GM12878 (cell line): ENCODE data around the gene FKBP11. TPM values are rescaled to one million over a fixed set of nuclear protein-coding genes. Genes with fewer than 3 reads are reported as not detected.
"Not testable (repeated sequence)": the region's sequence is repeated elsewhere in the genome, so short reads cannot be mapped to it uniquely, and the experiment has no call there.

ENCODE experiments used
- ATAC-seq: fragments of 200-7000 bp; cut with Tn5 transposase; 3 replicates; pipeline ENCODE4 v1.9.1; 2020; ENCODE audit warnings: mild to moderate bottlenecking, moderate library complexity
- BruUV-seq: library from RNA; stranded (reverse); fragments of 400-500 nt; replicated peaks from 2 replicates; lab custom pipeline; 2021; lab: Mats Ljungman, UMichigan
- CTCF ChIA-PET: fragments of 300-600 bp; sonication (Branson Sonifier 250); formaldehyde crosslinking; extraction: SDS; loops from one replicate; lab custom pipeline; 2021; ENCODE audit warnings: inconsistent platforms; lab: Yijun Ruan, JAX
- POLR2A ChIA-PET: fragments of 350-600 bp; formaldehyde crosslinking; extraction: SDS; loops from one replicate; lab custom pipeline; 2021; ENCODE audit warnings: inconsistent platforms; lab: Charles Lee
- RAD21 ChIA-PET: fragments of 300-600 bp; sonication (Branson Sonifier 250); formaldehyde crosslinking; loops from one replicate; lab custom pipeline; 2023; ENCODE audit warnings: antibody characterized with exemption; ENCODE audit not compliant: unreplicated experiment; lab: Charles Lee
- SMC1A ChIA-PET: fragments of 300-600 bp; sonication (Branson Sonifier 250); formaldehyde crosslinking; loops from one replicate; lab custom pipeline; 2023; ENCODE audit not compliant: unreplicated experiment, uncharacterized antibody; lab: Charles Lee
- DNase-seq: peaks from one replicate; pipeline ENCODE4 v3.0.0-alpha.2; 2011; ENCODE audit warnings: low read depth, low spot score
- FAIRE-seq: peaks from 3 replicates; lab custom pipeline; 2011; peaks lifted over from hg19 to GRCh38; lab: Jason Lieb, UNC
- H2AFZ ChIP-seq: 2 replicates; pipeline ENCODE4 v1.6.0; 2011; ENCODE audit warnings: low read depth, low read length, control low read depth; ENCODE audit not compliant: control insufficient read depth
- H3K27ac ChIP-seq: 2 replicates; pipeline ENCODE4 v1.5.1; 2011; ENCODE audit warnings: control low read depth; ENCODE audit not compliant: control insufficient read depth, insufficient read depth
- H3K27me3 ChIP-seq, 2 experiments: replicated peaks in 1 of 2; 2 replicates each; pipeline versions ENCODE4 v1.6.0 to v1.6.1; 2011; ENCODE audit warnings: low read length in 1 of 2; ENCODE audit not compliant: control insufficient read depth in 2 of 2, insufficient read depth in 2 of 2
- H3K36me3 ChIP-seq, 2 experiments: 2 replicates each; pipeline ENCODE4 v1.5.1; 2011; ENCODE audit warnings: low read length in 1 of 2; ENCODE audit not compliant: control insufficient read depth in 2 of 2, insufficient read depth in 2 of 2
- H3K4me1 ChIP-seq: 2 replicates; pipeline ENCODE4 v1.6.1; 2011; ENCODE audit warnings: mild to moderate bottlenecking, low read length, moderate library complexity, mixed read lengths; ENCODE audit not compliant: control insufficient read depth, insufficient read depth
- H3K4me2 ChIP-seq: 2 replicates; pipeline ENCODE4 v1.6.0; 2011; ENCODE audit warnings: control low read depth; ENCODE audit not compliant: control insufficient read depth, insufficient read depth
- H3K4me3 ChIP-seq: fragments of 200-600 bp; sonication (generic); 2 replicates; pipeline ENCODE4 v1.5.1; 2016
- H3K79me2 ChIP-seq: 2 replicates; pipeline ENCODE4 v1.6.0; 2011; ENCODE audit warnings: low read length; ENCODE audit not compliant: control insufficient read depth, insufficient read depth
- H3K9ac ChIP-seq: 2 replicates; pipeline ENCODE4 v1.8.0; 2011; ENCODE audit warnings: low read length, control low read depth, mixed read lengths; ENCODE audit not compliant: control insufficient read depth, insufficient read depth
- H3K9me3 ChIP-seq: replicated peaks from 3 replicates; pipeline ENCODE4 v1.5.1; 2011; ENCODE audit warnings: mild to moderate bottlenecking, low read length; ENCODE audit not compliant: control insufficient read depth, insufficient read depth
- H4K20me1 ChIP-seq: 2 replicates; pipeline ENCODE4 v1.6.0; 2011; ENCODE audit not compliant: control insufficient read depth, insufficient read depth
- CBX3 ChIP-seq: fragments of 200-600 bp; sonication (generic); IDR thresholded peaks from 2 replicates; pipeline ENCODE4 v1.6.1; 2016; ENCODE audit warnings: low read depth, borderline replicate concordance
- E4F1 ChIP-seq: fragments of 450-650 bp; IDR thresholded peaks from 2 replicates; pipeline ENCODE4 v1.6.1; 2018; ENCODE audit warnings: borderline replicate concordance, mild to moderate bottlenecking; ENCODE audit not compliant: partially characterized antibody
- EGR1 ChIP-seq, 2 experiments: IDR thresholded peaks; 1 replicate in 1 of 2; 2 replicates in 1 of 2; pipeline ENCODE4 v1.6.1; 2011 to 2012; ENCODE audit warnings: low read depth in 2 of 2, low read length in 2 of 2, borderline replicate concordance in 1 of 2, mild to moderate bottlenecking in 1 of 2, moderate library complexity in 1 of 2
- IKZF1 ChIP-seq: fragments of 450-650 bp; conservative IDR thresholded peaks from 2 replicates; pipeline ENCODE4 v1.6.1; 2017; ENCODE audit warnings: antibody characterized with exemption, mild to moderate bottlenecking
- NFXL1 ChIP-seq: fragments of 450-650 bp; IDR thresholded peaks from 2 replicates; pipeline ENCODE4 v1.6.1; 2017; ENCODE audit warnings: antibody characterized with exemption, mild to moderate bottlenecking, borderline replicate concordance
- SIN3A ChIP-seq: IDR thresholded peaks from 2 replicates; pipeline ENCODE4 v1.6.1; 2012; ENCODE audit warnings: low read depth, low read length, improper control_type of control experiment
- TCF12 ChIP-seq: IDR thresholded peaks from 2 replicates; pipeline ENCODE4 v1.6.1; 2011; ENCODE audit warnings: low read depth, mild to moderate bottlenecking, low read length
- WRNIP1 ChIP-seq: IDR thresholded peaks from 2 replicates; pipeline ENCODE4 v1.6.1; 2011; ENCODE audit warnings: low read depth, low read length, improper control_type of control experiment, borderline replicate concordance
- ZNF687 ChIP-seq: fragments of 450-650 bp; IDR thresholded peaks from 2 replicates; pipeline ENCODE4 v1.6.1; 2017; ENCODE audit warnings: mild to moderate bottlenecking, moderate library complexity
- WGBS: methylation state at CpG from one replicate; pipeline ENCODE4 v1.1.6; 2016; ENCODE audit warnings: low lambda C conversion rate; ENCODE audit not compliant: insufficient replicate concordance, insufficient coverage; ENCODE audit errors: missing lambda C conversion rate; 5-methylcytosine and 5-hydroxymethylcytosine counted together
- in situ Hi-C: fragments of 300-500 bp; cut with MboI; formaldehyde crosslinking; loops from 9 replicates; pipeline ENCODE4 v1.14.3; 2018; ENCODE audit warnings: mixed read lengths
- intact Hi-C: fragments of 100-400 bp; cut with micrococcal nuclease; formaldehyde crosslinking; loops from one replicate; pipeline ENCODE4 v1.14.2; 2022; ENCODE audit not compliant: unreplicated experiment
- polyA plus RNA-seq, 11 experiments: library from polyadenylated mRNA; depleted of rRNA in 4 of 11; unstranded in 6 of 11; stranded (reverse) in 5 of 11; fragments of >200 nt; fragmentation: Nextera tagmentation in 4 of 11; fragmentation: Illumina TruSeq in 1 of 11; extraction: Ambion mirVana in 4 of 11; extraction: Trizol in 1 of 11; gene quantifications; 1 replicate in 1 of 11; 2 replicates in 10 of 11; pipeline versions ENCODE4 v1.2.1 to v1.2.3, GENCODE V29; 2011 to 2016; ENCODE audit warnings: inconsistent platforms in 2 of 11, missing spikeins in 2 of 11, low read depth in 1 of 11
- total RNA-seq, 4 experiments: library from RNA; depleted of rRNA in 3 of 4; stranded (reverse); fragments of >200 nt in 3 of 4; fragmentation: Illumina TruSeq in 1 of 4; extraction: Trizol in 1 of 4; gene quantifications; 2 replicates each; pipeline versions ENCODE4 v1.2.1 to v1.2.3, GENCODE V29; 2013 to 2021

Gene FKBP11
- total and polyA plus RNA-seq, 10 of the 15 experiments (the other 5 are each of a cell fraction or from before 2014, with no cell fraction given) = 25.0 to 135 (median 56.5) TPM

GRCh38 chr12:48873534-48873933, 51.8 kb downstream of the FKBP11 start:
- H2AFZ ChIP-seq, H3K27ac ChIP-seq, H3K4me3 ChIP-seq, in situ Hi-C loops, ATAC-seq, H3K9me3 ChIP-seq, intact Hi-C loops, FAIRE-seq, H3K9ac ChIP-seq, DNase-seq, H3K27me3 ChIP-seq, H3K36me3 ChIP-seq, H3K4me1 ChIP-seq, H3K79me2 ChIP-seq, BruUV-seq, H4K20me1 ChIP-seq, H3K4me2 ChIP-seq: not testable (repeated sequence)
- 65% methylated on average over 8 of the region's 8 CpGs for WGBS
- ChIA-PET POLR2A (interaction anchor here (0.6 to 2.2 kb wide), 3 partner anchors 8 to 258 kb away, joined by 3 to 8 read pairs (median 4); partner anchors contain the start of genes RND1 and TUBA1B), SMC1A (interaction anchor here (1.8 kb wide), 1 partner anchor 21 kb away, joined by 7 read pairs; the partner anchor contains the start of gene DDX23), RAD21 (interaction anchor here (2.5 kb wide), 1 partner anchor 21 kb away, joined by 6 read pairs; the partner anchor contains the start of gene DDX23), CTCF (interaction anchor here (0.8 to 3.5 kb wide), 3 partner anchors 20 to 79 kb away, joined by 4 to 24 read pairs (median 9); partner anchors contain the start of gene DDX23)

GRCh38 chr12:48873096-48873495, 52.2 kb downstream of the FKBP11 start:
- Histone ChIP-seq H3K4me1 (no peaks in the 10 kb centered on the region), H3K36me3 (no peaks in the 10 kb centered on the region), H3K4me3 (no peak overlapping the region), H3K27ac (no peak overlapping the region), H4K20me1 (no peaks in the 10 kb centered on the region), H3K4me2 (no peak overlapping the region), H3K9ac (no peak overlapping the region), H2AFZ (no peak overlapping the region), H3K79me2 (no peaks in the 10 kb centered on the region), H3K27me3 (no peaks in the 10 kb centered on the region), H3K9me3 (no peaks in the 10 kb centered on the region)
- FAIRE-seq (no peak), ATAC-seq (no peak), DNase-seq (no peak)
- WGBS = 59% methylated on average over 4 of the region's 4 CpGs
- RAD21 ChIA-PET = interaction anchor here (2.5 kb wide), 1 partner anchor 20 kb away, joined by 6 read pairs; the partner anchor contains the start of gene DDX23
- intact Hi-C loops (no loop called here), in situ Hi-C loops (no loop called here)
- POLR2A ChIA-PET = interaction anchor here (0.5 to 2.2 kb wide), 3 partner anchors 9 to 258 kb away, joined by 3 to 8 read pairs (median 4); partner anchors contain the start of gene TUBA1B
- SMC1A ChIA-PET = interaction anchor here (0.6 to 1.8 kb wide), 2 partner anchors 16 to 21 kb away, joined by 3 to 7 read pairs; partner anchors contain the start of gene DDX23
- no TSS peak for BruUV-seq
- CTCF ChIA-PET = interaction anchor here (0.8 to 3.5 kb wide), 4 partner anchors 20 to 103 kb away, joined by 3 to 24 read pairs (median 6); partner anchors contain the start of gene DDX23
- TF ChIP-seq TCF12 = no peak
- TF ChIP-seq CBX3 = no peak
- TF ChIP-seq EGR1 (IDR thresholded peaks at IDR 0.05; ENCODE audit: borderline replicate concordance in 1 of 2, low read depth in 2 of 2, low read length in 2 of 2) = no peak
- TF ChIP-seq SIN3A = no peak
- TF ChIP-seq ZNF687 = no peak
- TF ChIP-seq WRNIP1 = no peak
- TF ChIP-seq IKZF1 = no peak
- no peak for TF ChIP-seq NFXL1
- TF ChIP-seq E4F1 = no peak
